HG02678 (cell line): Measurements from ENCODE around the gene SWT1.

Experiments used
- ATAC-seq: cut with Tn5 transposase; IDR thresholded peaks from one replicate; pipeline ENCODE4 v1.9.1; 2021; ENCODE audit warnings: mild to moderate bottlenecking, moderate library complexity; ENCODE audit not compliant: unreplicated experiment

SWT1 gene, protein sequence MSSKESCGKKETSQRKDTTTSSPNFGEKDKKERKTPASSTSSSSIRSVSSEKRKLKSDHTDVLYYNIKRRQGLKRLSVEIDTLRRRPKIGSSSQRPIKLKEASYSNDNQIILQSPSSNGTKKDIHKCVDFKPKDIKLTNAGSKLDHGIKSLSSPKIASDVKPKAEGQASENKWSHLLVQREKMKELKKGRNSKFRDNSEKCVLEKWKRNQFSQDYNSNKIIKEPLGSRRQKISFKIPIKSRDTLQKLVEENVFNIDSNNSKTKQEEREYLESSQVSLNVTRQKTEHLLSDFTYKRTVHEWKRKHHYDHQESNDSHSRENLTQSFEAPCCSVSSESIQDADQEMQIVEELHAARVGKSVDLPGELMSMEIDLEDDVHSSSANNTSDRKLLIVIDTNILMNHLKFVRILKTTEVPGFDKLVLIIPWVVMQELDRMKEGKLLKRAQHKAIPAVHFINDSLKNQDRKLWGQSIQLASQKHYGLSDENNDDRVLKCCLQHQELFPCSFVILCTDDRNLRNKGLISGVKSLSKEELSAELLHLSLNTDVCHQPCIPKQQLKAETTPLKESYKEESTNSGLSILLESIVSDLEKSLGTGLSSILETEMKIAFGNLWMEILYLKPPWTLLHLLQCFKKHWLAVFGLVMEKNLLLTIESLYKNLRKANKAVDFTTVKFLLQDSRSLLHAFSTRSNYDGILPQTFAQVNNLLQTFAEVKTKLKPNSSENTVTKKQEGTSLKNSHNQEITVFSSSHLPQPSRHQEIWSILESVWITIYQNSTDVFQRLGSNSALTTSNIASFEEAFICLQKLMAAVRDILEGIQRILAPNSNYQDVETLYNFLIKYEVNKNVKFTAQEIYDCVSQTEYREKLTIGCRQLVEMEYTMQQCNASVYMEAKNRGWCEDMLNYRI

DNA sequence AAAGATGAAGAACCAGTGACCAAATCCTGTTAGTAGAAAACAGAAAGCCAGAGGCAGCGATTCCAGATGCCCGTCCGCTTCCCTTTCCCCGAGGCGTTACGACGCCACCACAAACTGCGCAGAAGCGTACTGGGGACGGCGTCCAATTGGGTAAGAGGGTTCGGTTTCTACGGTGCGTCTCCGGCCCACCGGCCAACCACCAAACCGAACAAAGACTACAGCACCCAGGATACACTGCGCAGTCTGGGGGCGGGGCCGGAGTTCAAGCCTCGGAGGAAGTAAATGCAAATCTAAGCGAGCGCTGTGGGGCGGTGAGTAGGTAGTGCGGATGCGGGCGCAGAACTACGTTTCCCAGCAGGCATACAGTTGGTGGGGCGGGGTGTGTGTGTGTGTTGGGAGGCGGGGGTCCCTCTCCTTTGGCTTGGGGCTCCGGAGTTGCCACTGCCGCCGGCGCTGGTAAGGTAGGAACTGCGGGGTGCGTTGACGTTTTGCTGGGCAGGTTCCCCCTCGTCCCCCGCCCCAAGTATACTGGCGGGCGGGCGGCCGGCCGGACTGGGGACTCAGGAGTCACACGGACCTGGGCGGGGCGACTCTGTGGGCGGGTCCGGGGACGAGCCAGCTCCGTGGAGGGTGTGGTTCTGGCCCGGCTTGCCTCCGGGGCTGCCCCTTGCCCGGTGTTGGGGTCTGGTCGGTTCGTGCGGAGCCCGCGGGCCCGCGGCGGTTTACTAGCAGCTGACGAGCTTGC, at the start of gene SWT1, which contains the start of gene TRMT1L:
SWT1 (plus strand) TSS at position 314 of the 745 bp plus-strand sequence. CDS start 3,675 bp downstream, outside the sequence.
TRMT1L (minus strand) TSS at position 100 of the 745 bp plus-strand sequence. CDS start 241 bp downstream, outside the sequence.
- peak; percentile 90 for ATAC-seq

- ATAC-seq: no peak
These were observed 48.6 kb upstream of the SWT1 start for GRCh38 chr1:185108321-185108720.

DNA sequence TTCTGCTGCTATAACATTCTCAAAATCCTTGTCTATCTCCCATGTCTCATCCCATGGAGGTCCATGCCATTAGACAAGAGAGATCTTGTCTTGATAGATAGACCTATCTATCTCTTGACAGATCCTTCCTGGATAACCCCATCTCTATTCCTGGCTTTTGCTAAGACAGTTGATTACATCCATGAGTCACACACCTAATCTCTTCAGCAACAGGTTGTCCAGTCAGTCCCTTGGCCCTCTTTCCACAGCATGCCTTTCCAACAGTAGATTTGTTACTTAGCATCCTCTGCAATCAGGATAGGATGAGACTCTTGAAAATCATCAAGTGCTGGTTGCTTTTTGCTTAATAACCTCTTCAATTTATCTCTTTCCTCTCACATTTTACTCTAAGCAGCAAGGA, 46.8 kb upstream of the SWT1 start:
- ATAC-seq: no peak

- no peak for ATAC-seq
These were observed 45.1 kb upstream of the SWT1 start for GRCh38 chr1:185111873-185112272.

GRCh38 chr1:185112356-185112755, 44.6 kb upstream of the SWT1 start:
- no peak for ATAC-seq

GRCh38 chr1:185129708-185130107, 27.3 kb upstream of the SWT1 start:
- no peak for ATAC-seq

DNA sequence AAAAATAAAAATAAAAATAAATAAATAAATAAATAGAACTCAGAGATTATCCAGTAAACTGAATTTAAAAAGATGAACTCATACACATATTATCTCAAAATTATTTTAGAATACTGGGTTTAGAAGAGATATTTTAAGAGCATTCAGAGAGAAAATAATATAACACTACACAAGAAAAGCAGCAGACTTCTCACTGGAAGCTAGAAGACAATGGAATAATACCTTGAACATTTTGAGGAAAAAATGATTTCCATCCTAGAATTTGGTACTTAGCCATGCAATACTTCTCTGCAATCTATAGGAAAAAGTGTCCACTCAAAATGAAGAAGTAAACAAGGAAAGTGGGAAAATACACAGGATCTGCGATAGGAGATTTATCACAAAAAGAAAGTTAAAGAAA, 24.4 kb upstream of the SWT1 start:
- no peak for ATAC-seq

DNA sequence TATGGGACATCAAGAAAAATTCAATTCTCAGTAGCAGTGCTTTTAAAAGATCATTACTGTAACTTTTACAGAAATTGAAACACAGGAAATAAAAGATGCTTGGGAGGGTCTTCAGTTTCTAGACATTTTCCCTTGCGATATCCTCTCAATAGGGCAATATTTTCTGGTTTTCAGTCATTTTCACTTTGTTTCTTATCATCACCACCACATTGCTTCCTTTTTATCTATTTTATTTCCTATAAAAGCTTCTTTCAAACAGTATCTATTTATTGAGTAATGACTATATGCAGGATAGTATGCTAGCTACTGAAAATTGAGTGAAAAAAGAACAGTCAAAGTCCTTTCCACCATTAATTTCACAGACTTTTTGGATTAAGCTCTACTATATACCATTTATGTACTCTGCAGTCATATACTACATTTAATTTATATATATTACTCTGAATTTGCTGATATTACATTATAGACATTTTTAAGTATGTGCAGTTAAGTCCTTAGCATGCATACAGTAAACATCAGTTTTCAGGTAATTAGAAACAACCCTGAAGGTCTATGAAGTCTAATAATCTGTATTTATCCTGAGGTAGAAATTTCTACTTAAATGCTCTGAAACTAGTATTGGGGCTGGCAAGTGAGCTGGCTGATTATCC, 18.9 kb upstream of the SWT1 start:
- ATAC-seq: no peak

- ATAC-seq: no peak
These were observed 17.7 kb upstream of the SWT1 start for GRCh38 chr1:185139246-185139645.

DNA sequence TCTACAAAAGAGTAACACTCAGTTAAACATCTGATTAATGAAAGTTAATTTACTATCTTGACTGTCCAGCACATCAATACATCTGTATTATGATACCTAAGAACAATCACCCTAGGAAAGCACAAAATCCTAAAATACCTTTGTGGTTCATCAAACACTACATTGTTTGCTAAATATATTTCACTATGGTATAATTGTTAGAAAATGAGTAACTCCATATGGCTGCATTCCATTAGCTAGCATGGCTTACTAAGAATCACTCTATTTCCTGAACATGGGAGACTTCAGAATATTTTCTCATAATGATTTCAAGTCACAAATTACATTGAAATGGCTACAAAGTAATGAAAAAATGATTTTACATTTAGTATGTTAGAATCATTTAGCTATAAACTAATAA, 12.7 kb upstream of the SWT1 start:
- no peak for ATAC-seq

GRCh38 chr1:185151215-185151614, 5.8 kb upstream of the SWT1 start:
- ATAC-seq: no peak

GRCh38 chr1:185152187-185152767, 4.7 kb upstream of the SWT1 start:
- no peak for ATAC-seq

- ATAC-seq: no peak
These were observed 2.0 kb upstream of the SWT1 start for GRCh38 chr1:185154912-185155513.

DNA sequence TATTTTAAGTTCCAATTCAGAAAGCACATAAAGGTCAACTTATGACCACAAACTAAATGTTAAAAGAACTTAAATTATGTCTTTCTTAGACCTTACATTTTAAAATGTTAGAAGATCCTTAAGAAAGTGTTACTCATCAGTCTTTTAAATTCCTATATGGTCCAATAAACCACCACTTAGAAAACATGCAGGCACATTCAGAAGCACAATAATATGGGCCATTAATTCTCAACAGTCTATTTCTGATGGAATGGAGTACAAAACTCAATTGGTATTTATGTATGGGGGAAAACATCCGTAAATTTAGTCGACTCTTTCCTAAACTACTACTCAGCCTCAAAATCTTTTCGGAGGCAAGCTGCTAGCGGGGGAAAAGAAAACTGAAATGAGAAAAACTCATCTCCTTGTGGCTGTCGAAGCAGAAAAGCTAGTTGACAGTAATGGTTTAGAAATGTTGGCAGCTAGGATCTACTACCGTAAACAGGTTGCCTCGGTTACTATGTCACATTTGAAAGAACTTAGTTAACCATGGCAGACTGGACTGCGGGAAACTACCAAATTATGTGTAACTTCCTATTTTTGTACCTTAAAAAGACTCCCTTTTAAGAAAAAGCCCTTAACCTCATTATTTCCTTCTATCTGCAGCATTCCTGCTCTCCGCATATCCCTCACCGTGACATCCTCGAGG, 1.2 kb upstream of the SWT1 start:
- ATAC-seq: no peak

GRCh38 chr1:185156288-185156853, 596 bp upstream of the SWT1 start:
- ATAC-seq: peak; percentile 28

- no peak for ATAC-seq
These were observed 839 bp downstream of the SWT1 start for GRCh38 chr1:185157599-185158412.

GRCh38 chr1:185158800-185159199, 1.8 kb downstream of the SWT1 start:
- ATAC-seq: no peak

DNA sequence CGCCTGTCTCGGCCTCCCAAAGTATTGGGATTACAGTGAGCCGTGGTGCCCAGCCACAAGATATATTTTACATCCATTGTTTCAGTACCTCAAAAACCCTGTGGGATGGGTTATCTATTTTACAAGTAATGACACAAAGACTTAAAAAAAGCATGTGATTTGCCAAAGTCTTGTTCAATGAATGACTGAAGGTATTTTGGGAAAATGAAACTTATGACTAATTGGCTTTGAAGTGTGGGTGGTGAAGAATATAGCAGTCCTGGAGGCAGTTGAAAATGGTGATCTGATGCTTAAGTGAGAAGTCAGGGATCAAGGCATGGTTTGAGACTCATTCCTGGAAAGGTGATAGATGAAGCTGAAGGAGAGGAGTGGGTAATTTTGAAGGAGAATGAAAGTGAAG, 3.0 kb downstream of the SWT1 start:
- no peak for ATAC-seq
